HEK293 (cell line): Measurements from ENCODE around the gene GJD4.

Source experiments
- CTCF ChIA-PET: fragments of 350-600 bp; formaldehyde crosslinking; extraction: SDS; loops from one replicate; lab custom pipeline; 2021; ENCODE audit warnings: antibody characterized with exemption; lab: Yijun Ruan, JAX
- POLR2A ChIA-PET: fragments of 300-600 bp; formaldehyde crosslinking; extraction: SDS; loops from one replicate; lab custom pipeline; 2020; ENCODE audit warnings: antibody characterized with exemption, inconsistent platforms; lab: Yijun Ruan, JAX
- H3K27ac ChIP-seq: fragments of 200-500 bp; sonication (Bioruptor generic); 2 replicates; pipeline ENCODE4 v1.5.1; 2014; ENCODE audit warnings: low read depth, low read length, control low read depth, inconsistent platforms; ENCODE audit errors: extremely low read depth
- H3K36me3 ChIP-seq, 2 experiments: fragments of 200-500 bp in 1 of 2; sonication (Bioruptor generic) in 1 of 2; 1 replicate in 1 of 2; 2 replicates in 1 of 2; pipeline ENCODE4 v1.5.1; 2014 to 2017; ENCODE audit warnings: inconsistent platforms in 2 of 2, low read length in 2 of 2; ENCODE audit not compliant: control insufficient read depth in 2 of 2, insufficient read depth in 1 of 2
- H3K4me1 ChIP-seq: fragments of 200-500 bp; sonication (Bioruptor generic); 2 replicates; pipeline ENCODE4 v1.5.1; 2014; ENCODE audit warnings: mild to moderate bottlenecking, low read length, inconsistent platforms; ENCODE audit not compliant: control insufficient read depth, insufficient read depth
- H3K4me3 ChIP-seq: 2 replicates; pipeline ENCODE4 v1.5.1; 2011; ENCODE audit warnings: low read depth, mild to moderate bottlenecking, control low read depth, low read length, moderate library complexity
- H3K9me3 ChIP-seq: fragments of 200-500 bp; sonication (Bioruptor generic); 2 replicates; pipeline ENCODE4 v1.5.1; 2014; ENCODE audit warnings: low read depth, low read length, inconsistent platforms; ENCODE audit not compliant: control insufficient read depth, insufficient read depth
- GLI2 ChIP-seq: fragments of 450-650 bp; formaldehyde crosslinking; IDR thresholded peaks from 2 replicates; pipeline ENCODE4; 2017; ENCODE audit warnings: missing biosample characterization, missing genetic modification characterization, low read depth, borderline replicate concordance
- IKZF3 ChIP-seq: fragments of 450-650 bp; IDR thresholded peaks from 2 replicates; pipeline ENCODE4 v1.5.0; 2018; ENCODE audit warnings: missing biosample characterization, mild to moderate bottlenecking, missing genetic modification characterization, moderate library complexity
- KLF16 ChIP-seq: fragments of 450-650 bp; formaldehyde crosslinking; IDR thresholded peaks from 2 replicates; pipeline ENCODE4 v1.5.1; 2017; ENCODE audit warnings: missing biosample characterization, missing genetic modification characterization
- SCRT1 ChIP-seq: fragments of 450-650 bp; formaldehyde crosslinking; IDR thresholded peaks from 2 replicates; pipeline ENCODE4 v1.5.1; 2016; ENCODE audit warnings: missing biosample characterization, missing genetic modification characterization, borderline replicate concordance
- YY1 ChIP-seq: fragments of 450-650 bp; formaldehyde crosslinking; IDR thresholded peaks from 2 replicates; pipeline ENCODE4 v1.5.1; 2018; ENCODE audit warnings: missing biosample characterization, missing genetic modification characterization
- ZBTB17 ChIP-seq: fragments of 450-650 bp; formaldehyde crosslinking; IDR thresholded peaks from 2 replicates; pipeline ENCODE4 v1.5.1; 2016; ENCODE audit warnings: missing biosample characterization, missing genetic modification characterization
- ZBTB21 ChIP-seq: fragments of 450-650 bp; formaldehyde crosslinking; IDR thresholded peaks from 2 replicates; pipeline ENCODE4 v1.5.1; 2017; ENCODE audit warnings: missing biosample characterization, missing genetic modification characterization
- ZBTB44 ChIP-seq: fragments of 450-650 bp; IDR thresholded peaks from 2 replicates; pipeline ENCODE4 v1.5.1; 2018; ENCODE audit warnings: missing biosample characterization, mild to moderate bottlenecking, missing genetic modification characterization
- ZFP3 ChIP-seq: fragments of 450-650 bp; formaldehyde crosslinking; IDR thresholded peaks from 2 replicates; pipeline ENCODE4 v1.5.1; 2016; ENCODE audit warnings: low read depth, missing biosample characterization, missing genetic modification characterization
- ZNF140 ChIP-seq: fragments of 450-650 bp; formaldehyde crosslinking; IDR thresholded peaks from 2 replicates; pipeline ENCODE4 v1.5.1; 2016; ENCODE audit warnings: missing biosample characterization, missing genetic modification characterization
- ZNF169 ChIP-seq: fragments of 450-650 bp; formaldehyde crosslinking; IDR thresholded peaks from 2 replicates; pipeline ENCODE4 v1.5.1; 2016; ENCODE audit warnings: missing biosample characterization, missing genetic modification characterization
- ZNF223 ChIP-seq: fragments of 450-650 bp; formaldehyde crosslinking; IDR thresholded peaks from 2 replicates; pipeline ENCODE4 v1.5.1; 2016; ENCODE audit warnings: missing biosample characterization, missing genetic modification characterization
- ZNF24 ChIP-seq: fragments of 450-650 bp; formaldehyde crosslinking; IDR thresholded peaks from 2 replicates; pipeline ENCODE4 v1.5.1; 2016; ENCODE audit warnings: missing biosample characterization, missing genetic modification characterization
- ZNF311 ChIP-seq: fragments of 450-650 bp; formaldehyde crosslinking; IDR thresholded peaks from 2 replicates; pipeline ENCODE4 v1.5.1; 2017; ENCODE audit warnings: missing biosample characterization, missing genetic modification characterization, borderline replicate concordance
- ZNF354C ChIP-seq: fragments of 450-650 bp; formaldehyde crosslinking; IDR thresholded peaks from 2 replicates; pipeline ENCODE4 v1.5.1; 2016; ENCODE audit warnings: missing biosample characterization, missing genetic modification characterization, low read depth, borderline replicate concordance
- ZNF423 ChIP-seq: fragments of 450-650 bp; formaldehyde crosslinking; IDR thresholded peaks from 2 replicates; pipeline ENCODE4 v1.5.1; 2016; ENCODE audit warnings: missing biosample characterization, missing genetic modification characterization
- ZNF571 ChIP-seq: fragments of 450-650 bp; formaldehyde crosslinking; IDR thresholded peaks from 2 replicates; pipeline ENCODE4 v1.5.0; 2017; ENCODE audit warnings: missing biosample characterization, missing genetic modification characterization
- ZNF626 ChIP-seq: fragments of 450-650 bp; sonication (Bioruptor Pico); formaldehyde crosslinking; IDR thresholded peaks from 2 replicates; pipeline ENCODE4 v1.5.1; 2018; ENCODE audit warnings: missing biosample characterization, missing genetic modification characterization, inconsistent platforms
- ZNF660 ChIP-seq: fragments of 450-650 bp; IDR thresholded peaks from 2 replicates; pipeline ENCODE4 v1.5.1; 2018; ENCODE audit warnings: missing biosample characterization, mild to moderate bottlenecking, missing genetic modification characterization
- ZNF704 ChIP-seq: fragments of 450-650 bp; formaldehyde crosslinking; IDR thresholded peaks from 2 replicates; pipeline ENCODE4 v1.5.1; 2016; ENCODE audit warnings: missing biosample characterization, missing genetic modification characterization
- ZNF76 ChIP-seq: fragments of 450-650 bp; formaldehyde crosslinking; IDR thresholded peaks from 2 replicates; pipeline ENCODE4; 2016; ENCODE audit warnings: low read depth, missing biosample characterization, missing genetic modification characterization, borderline replicate concordance
- ZNF791 ChIP-seq: fragments of 450-650 bp; formaldehyde crosslinking; IDR thresholded peaks from 2 replicates; pipeline ENCODE4 v1.5.1; 2016; ENCODE audit warnings: missing biosample characterization, missing genetic modification characterization
- ZNF792 ChIP-seq: fragments of 450-650 bp; formaldehyde crosslinking; IDR thresholded peaks from 2 replicates; pipeline ENCODE4 v1.5.1; 2016; ENCODE audit warnings: missing biosample characterization, missing genetic modification characterization

The GJD4 gene

DNA sequence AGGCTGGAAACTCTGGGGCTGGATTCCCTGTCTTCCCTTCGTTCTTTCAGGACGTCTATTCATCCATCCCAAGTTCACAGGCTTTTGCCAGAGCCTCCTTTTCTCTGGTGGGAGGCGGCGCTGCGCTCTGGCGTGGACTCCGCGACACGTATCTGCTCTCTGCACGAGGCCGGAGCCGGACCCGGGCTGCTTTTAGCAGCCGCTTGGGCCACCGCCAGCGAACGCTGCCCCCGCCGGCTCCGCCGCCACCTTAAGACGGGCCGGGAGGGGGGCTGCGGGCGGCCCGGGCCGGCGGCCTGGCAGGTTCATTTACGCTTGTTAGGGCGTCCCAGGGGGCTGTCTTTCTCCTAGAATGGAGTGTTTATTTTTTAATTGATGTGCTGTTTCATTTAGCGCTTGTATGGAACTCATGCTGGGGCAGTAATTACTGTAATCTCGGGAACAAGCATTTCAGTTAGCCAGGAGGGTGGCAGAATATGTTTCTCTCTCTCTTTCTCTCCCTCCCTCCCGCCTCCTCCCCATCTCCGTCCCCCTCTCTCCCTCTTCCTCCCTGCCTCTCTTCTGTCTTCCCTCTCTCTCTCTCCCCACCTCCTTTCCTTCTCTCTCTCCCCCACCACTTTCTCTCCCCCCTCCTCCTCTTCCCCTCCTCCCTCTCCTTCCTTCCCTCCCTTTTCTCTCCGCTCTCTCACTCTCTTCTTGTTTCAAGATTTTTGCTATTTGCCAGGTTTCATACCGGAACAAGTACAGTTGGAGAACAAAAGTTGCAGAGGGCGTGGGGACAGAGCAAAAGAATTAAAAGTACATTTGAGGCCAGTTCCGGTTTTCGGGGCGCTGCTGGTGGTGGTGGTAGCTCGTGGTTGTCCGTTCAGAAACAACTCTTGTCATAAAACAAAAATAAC, 38.3 kb downstream of the GJD4 start (continued):
- TF ChIP-seq KLF16 (tag by site-specific recombination) (peak; percentile 82), ZNF76 (tag by site-specific recombination) (peak; percentile 52; the same call in 1 of the 2 replicates), ZBTB21 (peak; percentile 47; the same call in 1 of the 2 replicates)

GRCh38 chr10:35644050-35644950, 39.2 kb downstream of the GJD4 start:
- H3K27ac ChIP-seq = 0 out of 2 replicates have a peak overlapping the region, but pooled peaks have one; percentile 90
- 0 out of 2 replicates have a peak, but pooled peaks have one; percentile 15 for TF ChIP-seq ZBTB44 (tag by site-specific recombination)
- no peak for TF ChIP-seq ZNF792 (tag by site-specific recombination)
- TF ChIP-seq SCRT1 (tag by site-specific recombination) = no peak
- TF ChIP-seq ZNF223 (tag by site-specific recombination) = peak; percentile 97
- TF ChIP-seq ZNF704 = no peak
- TF ChIP-seq ZNF791 = no peak
- TF ChIP-seq ZNF423 = no peak
- TF ChIP-seq IKZF3 (tag by site-specific recombination) = peak; percentile 41; the same call in 1 of the 2 replicates
- TF ChIP-seq ZNF660 = no peak
- TF ChIP-seq ZFP3 (tag by site-specific recombination) = no peak
- TF ChIP-seq, all 188 proteins: peak for 3
- Histone ChIP-seq H3K4me3 (no peak overlapping the region), H3K4me1 (peaks cover 3% of the 10 kb centered on the region; the same call in 1 of the 2 replicates), H3K36me3 (peaks cover 0 to 6% of the 10 kb centered on the region in 2 experiments; a peak in 1 of 3 replicates), H3K9me3 (no peaks in the 10 kb centered on the region)
- ChIA-PET CTCF (interaction anchor here (0.7 to 1.4 kb wide), 2 partner anchors 9 to 118 kb away, joined by 4 to 5 read pairs; no protein-coding TSS in a partner anchor), POLR2A (interaction anchor here (0.8 kb wide), 1 partner anchor 1851 kb away, joined by 11 read pairs; no protein-coding TSS in a partner anchor)

DNA sequence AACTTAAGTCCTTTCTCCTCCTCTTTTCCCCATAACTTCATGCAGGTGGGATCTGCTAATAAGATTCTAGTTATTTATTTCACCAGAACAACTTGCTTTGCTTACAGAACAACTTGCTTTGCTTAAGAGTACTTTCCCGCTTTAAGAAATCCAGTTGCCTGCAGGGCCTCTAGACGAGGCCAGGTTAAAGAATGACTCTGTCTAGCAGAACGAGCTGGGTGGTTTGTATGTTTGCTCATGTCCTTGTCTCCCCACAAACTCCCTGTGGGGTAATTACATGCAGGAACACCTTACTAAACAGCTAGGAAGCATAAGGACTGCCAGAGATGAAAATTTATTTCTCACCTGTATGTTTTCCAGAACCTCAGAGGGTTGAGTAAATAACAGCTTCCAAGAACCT, 45.8 kb downstream of the GJD4 start:
- POLR2A ChIA-PET = no interaction called here
- CTCF ChIA-PET = interaction anchor here (0.6 kb wide), 1 partner anchor 597 kb away, joined by 3 read pairs; no protein-coding TSS in a partner anchor
- Histone ChIP-seq H3K4me1 (no peaks in the 10 kb centered on the region), H3K27ac (no peak overlapping the region), H3K4me3 (no peak overlapping the region), H3K36me3 (no peaks in the 10 kb centered on the region), H3K9me3 (no peaks in the 10 kb centered on the region)
- TF ChIP-seq ZBTB17 (tag by site-specific recombination) (no peak), GLI2 (no peak), ZNF626 (no peak), YY1 (tag by site-specific recombination) (no peak), ZNF24 (no peak), ZNF169 (tag by site-specific recombination) (no peak), ZNF354C (tag by site-specific recombination) (no peak), ZNF223 (tag by site-specific recombination) (no peak), KLF16 (tag by site-specific recombination) (no peak), ZNF571 (tag by site-specific recombination) (no peak), ZNF311 (tag by site-specific recombination) (no peak), ZNF140 (tag by site-specific recombination) (no peak), IKZF3 (tag by site-specific recombination) (no peak)
